HG03196 (cell line): ENCODE results near the gene TAF9.
A peak's percentile ranks its signal among the peaks of the same experiment; 100 is the strongest.
"Not testable (repeated sequence)": the region's sequence is repeated elsewhere in the genome, so short reads cannot be mapped to it uniquely, and the experiment has no call there.

ENCODE experiments used
- ATAC-seq: cut with Tn5 transposase; IDR thresholded peaks from one replicate; pipeline ENCODE4 v1.9.1; 2021; ENCODE audit not compliant: unreplicated experiment

Gene TAF9

GRCh38 chr5:69369340-69370121 is at the start of gene TAF9, which contains the start of the genes AK6 and RAD17:
Gene TAF9, minus strand, starts transcription at chr5:69369520. Its CDS starts 3,783 bp downstream, at chr5:69365737.
Gene AK6, minus strand, starts transcription at chr5:69369520. Its CDS starts 30 bp downstream, at chr5:69369490.
Gene RAD17, plus strand, starts transcription at chr5:69369818. Its CDS starts 2,391 bp downstream, at chr5:69372209.
- peak; percentile 92 for ATAC-seq

GRCh38 chr5:69418554-69418953 is 49.2 kb upstream of the TAF9 start:
- no peak for ATAC-seq

GRCh38 chr5:69416699-69417098 is 47.4 kb upstream of the TAF9 start:
- ATAC-seq = no peak

- ATAC-seq = no peak
Observed at GRCh38 chr5:69416180-69416579, 46.9 kb upstream of the TAF9 start.

GRCh38 chr5:69415584-69415958 is 46.3 kb upstream of the TAF9 start:
- ATAC-seq = no peak

- ATAC-seq = no peak
Observed at GRCh38 chr5:69414885-69415583, 45.7 kb upstream of the TAF9 start, which contains the start of gene MARVELD2. Gene MARVELD2, plus strand, starts transcription at chr5:69415116. Its CDS starts 4,270 bp downstream, at chr5:69419386.

- no peak for ATAC-seq
Observed at GRCh38 chr5:69404659-69405330, 35.5 kb upstream of the TAF9 start.

- no peak for ATAC-seq
Observed at GRCh38 chr5:69378376-69378775, 9.1 kb upstream of the TAF9 start.

- peak; percentile 60 for ATAC-seq
Observed at GRCh38 chr5:69374911-69375446, 5.7 kb upstream of the TAF9 start.

GRCh38 chr5:69372394-69372793 is 3.1 kb upstream of the TAF9 start:
- ATAC-seq = no peak

- not testable (repeated sequence) for ATAC-seq
Observed at GRCh38 chr5:69370335-69370734, 1.0 kb upstream of the TAF9 start.

GRCh38 chr5:69368458-69369339 is 621 bp downstream of the TAF9 start:
- no peak for ATAC-seq

- no peak for ATAC-seq
Observed at GRCh38 chr5:69367697-69368279, 1.5 kb downstream of the TAF9 start.

GRCh38 chr5:69364850-69365249 is 4.5 kb downstream of the TAF9 start:
- ATAC-seq = no peak

GRCh38 chr5:69364414-69364813 is 4.9 kb downstream of the TAF9 start:
- ATAC-seq = no peak

GRCh38 chr5:69360442-69360841 is 8.9 kb downstream of the TAF9 start:
- no peak for ATAC-seq

GRCh38 chr5:69359699-69360098 is 9.6 kb downstream of the TAF9 start:
- no peak for ATAC-seq

GRCh38 chr5:69350664-69351063 is 18.7 kb downstream of the TAF9 start:
- ATAC-seq = no peak

- no peak for ATAC-seq
Observed at GRCh38 chr5:69343083-69343482, 26.2 kb downstream of the TAF9 start.
